Right forelimb (tissue), 1 donor: ENCODE results near the gene EMX1.
A peak's percentile ranks its signal among the peaks of the same experiment; 100 is the strongest.

ENCODE experiments used
- DNase-seq: peaks from one replicate; pipeline ENCODE4 v3.0.0-alpha.2; 2018

The EMX1 gene

GRCh38 chr2:72917138-72917876 is at the start of gene EMX1:
Gene EMX1, plus strand, starts transcription at chr2:72917519. Its CDS starts 334 bp downstream, at chr2:72917853.
- DNase-seq = no peak

DNA sequence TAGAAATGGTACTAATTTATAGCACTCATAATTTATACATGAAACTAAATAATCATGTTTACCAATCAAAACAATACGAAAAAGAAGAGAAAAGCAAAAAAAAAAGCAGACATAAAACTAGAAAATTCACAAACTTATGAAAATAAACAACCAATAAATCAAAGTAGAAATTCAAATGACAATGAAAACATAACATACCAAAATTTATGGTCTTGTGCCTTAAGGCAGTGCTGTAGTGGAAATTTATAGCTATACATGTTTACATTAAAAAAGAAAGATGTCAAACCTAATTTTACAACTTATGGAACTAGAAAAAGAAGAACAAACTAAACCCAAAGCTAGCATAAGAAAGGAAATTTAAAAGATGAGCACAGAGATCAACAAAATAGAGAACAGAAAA is 46.3 kb upstream of the EMX1 start:
- DNase-seq = no peak

- no peak for DNase-seq
Measured at GRCh38 chr2:72871880-72872279, 45.4 kb upstream of the EMX1 start.

DNA sequence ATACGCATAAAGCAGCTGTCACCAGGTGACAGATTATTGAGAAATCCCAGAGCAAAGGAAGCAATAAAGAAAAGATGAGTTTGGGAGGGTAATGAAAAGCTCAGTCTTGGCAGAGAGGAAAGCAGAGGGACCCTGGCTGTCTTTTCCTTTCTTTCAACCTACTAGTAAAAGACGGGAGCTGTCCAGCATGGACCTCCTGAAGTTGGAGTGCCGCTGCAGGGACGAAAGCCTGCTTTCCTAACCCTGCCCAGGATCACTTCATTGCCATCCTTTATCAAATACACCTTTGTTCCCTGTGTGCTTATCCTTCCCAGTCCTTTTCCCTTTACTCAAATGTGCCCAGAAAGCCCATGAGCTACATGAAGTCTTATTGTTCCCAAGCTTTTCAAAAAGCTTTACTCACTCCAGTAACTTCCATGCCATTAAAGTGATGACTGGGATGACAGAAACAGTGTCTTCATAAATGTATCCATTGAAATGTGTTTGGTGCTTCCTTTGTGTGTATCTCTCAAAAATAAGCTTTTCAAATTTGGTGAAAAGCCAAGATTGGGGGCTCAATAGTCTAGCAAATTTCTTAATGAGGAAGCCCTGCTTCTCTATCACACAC is 33.9 kb upstream of the EMX1 start:
- peak; percentile 69 for DNase-seq

DNA sequence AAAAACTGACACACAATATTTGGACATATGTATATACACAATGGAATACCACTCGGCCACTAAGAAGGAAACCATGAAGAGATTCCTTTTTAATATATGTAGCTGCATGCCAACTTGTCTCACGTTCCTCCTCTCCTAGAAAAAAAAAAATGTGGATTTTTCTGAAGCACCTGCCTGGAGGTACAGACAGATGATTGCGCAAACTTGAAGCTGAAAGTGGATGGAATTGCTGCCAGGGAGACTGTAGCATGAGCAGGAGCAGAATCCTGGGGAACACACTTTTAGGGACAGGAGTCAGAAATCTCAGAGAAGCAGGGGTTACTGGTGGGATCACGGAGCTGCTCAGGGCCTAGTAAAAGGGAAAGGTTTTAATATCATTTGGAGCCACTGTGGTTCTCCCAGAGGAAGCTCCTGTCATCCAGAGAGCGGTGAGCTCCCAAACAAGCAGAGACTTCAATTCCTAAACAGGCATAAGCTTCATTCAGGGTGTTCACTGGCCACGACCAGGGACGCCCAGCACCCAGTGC is 30.8 kb upstream of the EMX1 start:
- DNase-seq = no peak

- peak; percentile 73 for DNase-seq
Measured at GRCh38 chr2:72887032-72887739, 30.1 kb upstream of the EMX1 start, which contains the start of gene SPR. Gene SPR, plus strand, starts transcription at chr2:72887408. Its CDS starts 25 bp downstream, at chr2:72887433.

DNA sequence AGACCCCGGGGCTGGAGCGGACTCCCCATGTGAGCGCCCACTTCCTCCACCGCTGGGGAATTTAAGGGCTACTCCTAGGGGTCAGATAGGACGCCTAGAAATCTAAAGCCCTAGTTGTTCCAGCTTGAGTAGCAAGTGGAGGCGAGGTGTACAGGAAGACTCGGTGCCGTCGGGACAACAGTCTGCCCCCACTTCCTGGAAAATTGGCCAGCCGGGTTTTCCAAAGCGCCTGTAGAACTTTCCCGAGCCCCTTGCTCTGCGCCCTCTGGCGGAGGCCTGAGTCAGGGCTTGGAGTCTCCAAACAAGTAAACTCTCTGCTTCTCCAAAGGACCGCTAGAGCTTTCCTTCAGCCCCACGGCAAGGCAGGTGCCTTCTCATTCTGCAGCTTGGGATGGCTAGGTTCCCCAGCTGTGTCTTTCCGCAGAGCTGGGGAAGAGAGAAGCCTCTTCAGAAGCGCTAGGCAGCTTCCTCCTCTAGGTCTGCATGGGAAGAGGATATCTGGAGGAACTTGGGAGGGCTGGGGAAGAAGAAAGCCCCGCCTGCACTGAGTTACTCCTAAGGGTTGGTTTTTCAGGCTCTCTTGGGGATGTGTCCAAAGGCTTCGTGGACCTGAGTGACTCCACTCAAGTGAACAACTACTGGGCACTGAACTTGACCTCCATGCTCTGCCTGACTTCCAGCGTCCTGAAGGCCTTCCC is 29.4 kb upstream of the EMX1 start:
- DNase-seq = peak; percentile 89

GRCh38 chr2:72888438-72889202 is 28.7 kb upstream of the EMX1 start:
- DNase-seq = no peak

DNA sequence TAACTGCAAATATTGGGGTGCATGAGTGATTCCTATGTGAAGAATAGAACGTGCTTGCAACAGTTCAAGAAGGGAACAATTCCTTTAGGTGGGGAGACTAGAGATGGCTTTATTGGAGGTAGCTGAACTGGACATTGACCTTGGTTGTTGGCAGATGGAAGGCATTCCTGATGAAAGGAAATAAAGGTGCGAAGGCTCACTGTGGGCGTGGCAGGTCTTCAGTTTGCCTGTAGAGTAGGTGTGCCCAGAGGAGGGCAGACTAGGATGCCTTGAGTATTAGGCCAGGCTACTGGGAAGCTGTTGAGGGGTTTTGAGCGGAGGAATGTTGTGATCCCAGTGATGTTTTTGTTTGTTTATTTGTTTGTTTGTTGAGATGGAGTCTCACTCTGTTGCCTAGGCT is 27.3 kb upstream of the EMX1 start:
- DNase-seq = no peak

GRCh38 chr2:72891091-72891818 is 26.1 kb upstream of the EMX1 start:
- no peak for DNase-seq

DNA sequence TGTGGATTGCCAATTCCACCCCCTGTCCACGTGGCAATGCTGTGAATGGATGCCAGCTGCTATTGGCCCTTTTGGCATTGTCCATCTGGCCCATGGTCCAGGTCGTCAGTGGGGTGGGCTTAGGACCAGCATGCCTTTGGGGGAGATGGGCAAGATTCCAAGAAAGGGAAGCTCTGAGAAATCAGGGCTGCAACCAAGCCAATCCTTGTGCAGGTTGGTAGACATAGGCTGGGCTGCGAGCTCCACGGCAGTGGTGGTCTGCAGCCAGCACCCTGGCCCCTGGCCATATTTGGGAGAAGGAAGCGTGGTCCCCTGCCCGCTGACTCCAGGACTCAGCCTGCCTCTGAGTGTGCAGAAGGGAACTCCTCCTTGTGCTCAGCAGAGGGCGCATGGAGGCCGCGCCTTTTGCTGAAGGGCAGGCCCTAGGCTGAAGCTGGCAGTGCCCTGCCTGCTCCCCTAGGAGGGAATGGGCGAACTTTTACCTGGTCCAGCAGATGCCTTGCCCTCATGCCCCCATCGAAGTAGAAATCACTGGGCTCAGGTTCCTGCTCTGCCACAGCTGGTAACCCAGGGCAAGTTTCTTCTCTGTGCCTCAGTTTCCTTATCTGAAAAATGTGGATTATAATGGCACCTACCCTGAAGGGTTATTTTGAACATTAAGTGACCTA is 24.7 kb upstream of the EMX1 start:
- peak; percentile 73 for DNase-seq

GRCh38 chr2:72893594-72894319 is 23.6 kb upstream of the EMX1 start:
- peak; percentile 67 for DNase-seq

- no peak for DNase-seq
Measured at GRCh38 chr2:72894514-72894913, 22.8 kb upstream of the EMX1 start.

DNA sequence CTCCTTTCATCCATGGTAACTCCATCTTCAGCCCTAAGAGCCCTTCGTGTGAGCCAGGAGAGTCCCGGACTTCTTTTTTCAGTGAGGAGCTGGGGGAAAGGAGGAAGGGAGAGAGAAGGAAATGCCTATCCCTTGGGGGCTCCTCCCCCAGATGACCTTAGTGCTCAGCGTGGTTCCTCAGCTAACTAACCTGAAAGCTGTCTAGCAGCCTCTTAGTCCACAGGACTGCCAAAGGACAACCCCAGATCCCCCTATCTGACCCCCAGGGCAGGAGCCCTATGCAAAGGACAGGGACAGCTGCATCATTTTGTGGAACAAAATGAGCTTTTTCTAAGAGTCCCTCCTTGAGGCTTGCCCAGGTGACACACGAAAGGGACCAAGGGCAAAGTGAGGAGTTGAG is 22.2 kb upstream of the EMX1 start:
- no peak for DNase-seq

DNA sequence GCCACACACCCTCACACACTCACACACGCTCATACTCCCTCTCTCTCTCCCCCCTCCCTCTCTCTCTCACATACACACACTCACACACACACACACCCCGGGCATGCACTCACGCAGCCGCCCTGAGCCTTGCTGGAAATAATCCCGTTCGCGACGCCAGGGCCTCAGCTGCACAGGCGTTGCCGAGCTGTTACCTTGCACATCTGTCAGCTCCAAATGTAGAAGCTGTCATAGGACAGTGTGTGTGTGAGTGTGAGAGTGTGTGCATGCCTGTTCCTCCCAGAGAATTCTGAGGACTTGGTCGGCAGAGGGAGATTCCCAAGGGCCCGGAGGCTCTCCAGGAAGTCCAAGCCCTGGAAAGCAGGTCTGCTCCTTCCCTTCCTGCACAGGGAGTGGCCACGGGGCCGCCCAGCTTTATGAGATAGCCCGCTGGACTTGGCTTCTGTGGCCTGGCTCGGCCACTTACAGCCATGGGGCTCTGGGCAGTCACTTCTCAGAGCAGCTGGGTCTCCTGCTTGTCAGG is 21.5 kb upstream of the EMX1 start:
- peak; percentile 69 for DNase-seq

GRCh38 chr2:72896446-72896845 is 20.9 kb upstream of the EMX1 start:
- DNase-seq = no peak

- DNase-seq = no peak
Measured at GRCh38 chr2:72897785-72898584, 19.3 kb upstream of the EMX1 start.

- no peak for DNase-seq
Measured at GRCh38 chr2:72898585-72898906, 18.8 kb upstream of the EMX1 start.

DNA sequence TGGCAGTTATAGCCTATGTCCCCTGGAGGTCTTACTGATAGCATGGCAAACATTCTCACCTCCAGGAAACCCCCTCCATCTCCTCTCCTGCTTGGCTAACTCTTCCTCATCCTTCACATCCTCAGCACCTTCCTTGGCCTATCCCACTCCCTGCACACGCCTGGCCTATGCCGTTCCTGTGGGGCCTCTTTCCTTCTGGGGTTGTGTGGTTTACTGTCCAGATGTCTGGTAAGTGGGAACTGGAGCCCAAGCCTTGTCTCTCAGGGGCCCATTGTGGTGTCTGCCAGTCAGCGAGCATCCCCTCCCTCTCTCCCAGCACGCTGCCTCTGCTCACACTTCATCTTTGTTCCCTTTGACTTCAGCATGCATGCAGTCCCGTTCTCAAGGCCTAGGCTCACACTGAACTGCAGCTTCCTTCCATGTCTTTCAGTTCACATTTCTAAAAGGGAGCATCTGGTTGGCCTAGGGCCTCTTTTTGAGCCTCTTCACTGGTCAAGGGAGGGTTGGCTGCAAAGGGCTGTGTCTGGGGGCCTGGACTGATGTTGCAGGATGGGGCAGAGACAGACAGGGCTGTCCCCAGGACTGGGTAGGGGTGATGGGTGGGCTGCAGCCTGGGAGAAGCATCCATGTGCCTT is 17.0 kb upstream of the EMX1 start:
- no peak for DNase-seq
